ENCODE measurements around the gene EBF4. TPM values are rescaled to one million over a fixed set of nuclear protein-coding genes. Genes with fewer than 3 reads are reported as not detected.

EBF4 gene
- total RNA-seq, 6 experiments from 2014 or later, result 0.14 to 0.48 (median 0.46) TPM; not detected in 3

- H3K4me3 Mint-ChIP-seq, result no peak overlapping the region
- no peak overlapping the region for H3K27ac Mint-ChIP-seq
- H3K9me3 Mint-ChIP-seq, result no peaks in the 10 kb centered on the region
- TF ChIP-seq, protein P1, sequence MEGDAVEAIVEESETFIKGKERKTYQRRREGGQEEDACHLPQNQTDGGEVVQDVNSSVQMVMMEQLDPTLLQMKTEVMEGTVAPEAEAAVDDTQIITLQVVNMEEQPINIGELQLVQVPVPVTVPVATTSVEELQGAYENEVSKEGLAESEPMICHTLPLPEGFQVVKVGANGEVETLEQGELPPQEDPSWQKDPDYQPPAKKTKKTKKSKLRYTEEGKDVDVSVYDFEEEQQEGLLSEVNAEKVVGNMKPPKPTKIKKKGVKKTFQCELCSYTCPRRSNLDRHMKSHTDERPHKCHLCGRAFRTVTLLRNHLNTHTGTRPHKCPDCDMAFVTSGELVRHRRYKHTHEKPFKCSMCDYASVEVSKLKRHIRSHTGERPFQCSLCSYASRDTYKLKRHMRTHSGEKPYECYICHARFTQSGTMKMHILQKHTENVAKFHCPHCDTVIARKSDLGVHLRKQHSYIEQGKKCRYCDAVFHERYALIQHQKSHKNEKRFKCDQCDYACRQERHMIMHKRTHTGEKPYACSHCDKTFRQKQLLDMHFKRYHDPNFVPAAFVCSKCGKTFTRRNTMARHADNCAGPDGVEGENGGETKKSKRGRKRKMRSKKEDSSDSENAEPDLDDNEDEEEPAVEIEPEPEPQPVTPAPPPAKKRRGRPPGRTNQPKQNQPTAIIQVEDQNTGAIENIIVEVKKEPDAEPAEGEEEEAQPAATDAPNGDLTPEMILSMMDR (IDR thresholded peaks at IDR 0.05), result no peak
- peaks cover 47% of the 10 kb centered on the region for H3K27me3 Mint-ChIP-seq (ENCODE audit: insufficient read depth)
- no peaks in the 10 kb centered on the region for H3K36me3 Mint-ChIP-seq (ENCODE audit: low read depth)
- H3K4me1 Mint-ChIP-seq (ENCODE audit: low read depth), result 0 out of 2 replicates have a peak, but pooled peaks cover 4% of the 10 kb centered on the region
- DNase-seq, result no peak
Measured at GRCh38 chr20:2739042-2739398, 46.4 kb downstream of the EBF4 start.

DNA sequence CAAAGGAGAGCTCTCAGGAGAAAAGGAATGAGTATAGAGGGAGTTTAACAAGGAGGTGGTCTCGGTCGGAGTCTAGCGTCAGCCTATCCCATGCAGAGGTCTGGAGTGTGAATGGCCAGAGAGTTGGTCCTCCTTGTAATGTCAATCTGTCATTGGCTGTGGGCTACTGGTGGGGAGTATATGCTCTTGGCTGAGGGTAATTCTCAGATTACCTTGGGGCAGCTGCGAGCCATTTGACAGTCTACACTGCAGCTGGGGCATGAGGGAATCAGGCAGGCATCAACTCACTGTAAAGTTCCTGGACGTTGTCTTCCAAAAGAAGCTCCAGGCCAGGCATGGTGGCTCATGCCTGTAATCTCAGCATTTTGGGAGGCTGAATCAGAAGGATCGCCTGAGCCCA lies 48.1 kb downstream of the EBF4 start:
- Mint-ChIP-seq H3K9me3 (no peaks in the 10 kb centered on the region), H3K27ac (no peak overlapping the region), H3K4me3 (no peak overlapping the region), H3K36me3 (ENCODE audit: low read depth) (no peaks in the 10 kb centered on the region), H3K27me3 (ENCODE audit: insufficient read depth) (peaks cover 44% of the 10 kb centered on the region), H3K4me1 (ENCODE audit: low read depth) (0 out of 2 replicates have a peak, but pooled peaks cover 4% of the 10 kb centered on the region)
- TF ChIP-seq, protein P1 (IDR thresholded peaks at IDR 0.05), result no peak
- no peak for DNase-seq

DNA sequence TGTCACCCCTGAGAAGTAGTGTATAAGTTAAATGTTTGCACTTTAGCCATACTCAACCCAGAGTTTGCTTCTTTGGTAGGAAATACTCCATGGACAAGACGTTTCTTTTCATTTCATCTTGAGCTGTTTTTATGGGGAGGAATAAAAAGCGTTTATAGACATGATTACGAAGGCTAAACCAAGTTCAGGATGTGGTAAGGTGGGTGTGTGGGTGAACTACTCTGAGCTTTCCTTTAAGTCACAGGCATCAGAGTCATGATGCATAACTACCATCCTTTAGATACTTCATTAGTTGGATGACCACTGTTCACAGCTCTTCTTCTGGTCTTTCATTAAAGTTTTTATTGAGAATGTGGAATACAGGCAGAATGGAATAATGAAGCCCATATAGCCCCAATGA lies 48.9 kb downstream of the EBF4 start:
- TF ChIP-seq, protein P1 (IDR thresholded peaks at IDR 0.05), result no peak
- Mint-ChIP-seq H3K27ac (no peak overlapping the region), H3K4me3 (no peak overlapping the region), H3K9me3 (no peaks in the 10 kb centered on the region), H3K4me1 (ENCODE audit: low read depth) (0 out of 2 replicates have a peak, but pooled peaks cover 4% of the 10 kb centered on the region), H3K36me3 (ENCODE audit: low read depth) (no peaks in the 10 kb centered on the region), H3K27me3 (ENCODE audit: insufficient read depth) (peaks cover 44% of the 10 kb centered on the region)
- no peak for DNase-seq

GRCh38 chr20:2741881-2742280 lies 49.3 kb downstream of the EBF4 start:
- no peaks in the 10 kb centered on the region for H3K9me3 Mint-ChIP-seq
- TF ChIP-seq, protein P1 (IDR thresholded peaks at IDR 0.05), result no peak
- DNase-seq, result no peak
- 0 out of 2 replicates have a peak, but pooled peaks cover 4% of the 10 kb centered on the region for H3K4me1 Mint-ChIP-seq (ENCODE audit: low read depth)
- peaks cover 44% of the 10 kb centered on the region for H3K27me3 Mint-ChIP-seq (ENCODE audit: insufficient read depth)
- no peaks in the 10 kb centered on the region for H3K36me3 Mint-ChIP-seq (ENCODE audit: low read depth)
- H3K27ac Mint-ChIP-seq, result no peak overlapping the region
- H3K4me3 Mint-ChIP-seq, result no peak overlapping the region

DNA sequence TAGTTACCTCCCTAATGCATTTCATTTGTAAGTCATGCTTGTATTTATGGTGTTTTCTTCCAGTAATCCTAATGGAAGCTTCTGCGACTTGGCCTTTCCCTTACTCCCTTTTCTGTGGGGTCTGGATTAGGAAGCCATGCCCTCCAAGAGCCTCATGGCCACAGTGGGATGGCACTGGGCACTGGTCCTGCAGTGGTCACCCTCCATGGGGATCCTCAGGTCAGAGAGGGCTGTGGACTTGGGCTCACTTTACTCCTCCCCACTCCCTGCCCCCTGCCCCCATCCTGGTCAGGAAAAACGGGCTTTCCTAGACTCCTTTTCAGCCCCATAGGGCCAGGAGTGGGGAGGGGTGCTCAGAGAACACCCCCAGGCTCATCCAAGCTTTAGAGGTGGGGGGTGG lies 49.9 kb downstream of the EBF4 start:
- H3K9me3 Mint-ChIP-seq, result no peaks in the 10 kb centered on the region
- H3K27ac Mint-ChIP-seq, result no peak overlapping the region
- TF ChIP-seq, protein P1 (IDR thresholded peaks at IDR 0.05), result no peak
- 0 out of 2 replicates have a peak, but pooled peaks cover 4% of the 10 kb centered on the region for H3K4me1 Mint-ChIP-seq (ENCODE audit: low read depth)
- H3K36me3 Mint-ChIP-seq (ENCODE audit: low read depth), result no peaks in the 10 kb centered on the region
- peaks cover 44% of the 10 kb centered on the region for H3K27me3 Mint-ChIP-seq (ENCODE audit: insufficient read depth)
- no peak for DNase-seq
- H3K4me3 Mint-ChIP-seq, result no peak overlapping the region
